HCT116 (cell line): ENCODE data around the gene STK24. TPM values are rescaled to one million over a fixed set of nuclear protein-coding genes. Genes with fewer than 3 reads are reported as not detected.

Experiments
- ATAC-seq: fragments of 200-7000 bp; cut with Tn5 transposase; 2 replicates; pipeline ENCODE4 v1.9.1; 2020; ENCODE audit warnings: mild to moderate bottlenecking, moderate library complexity
- BruUV-seq: library from RNA; stranded (reverse); fragments of 400-500 nt; replicated peaks from 2 replicates; lab custom pipeline; 2021; lab: Mats Ljungman, UMichigan
- CTCF ChIA-PET: fragments of 300-600 bp; sonication (Branson Sonifier 250); formaldehyde crosslinking; loops from one replicate; lab custom pipeline; 2021; ENCODE audit warnings: antibody characterized with exemption; lab: Charles Lee
- POLR2A ChIA-PET: fragments of 300-600, 350-600 bp; sonication (Branson Sonifier 250); formaldehyde crosslinking; loops from one replicate; lab custom pipeline; 2021; ENCODE audit warnings: antibody characterized with exemption; lab: Charles Lee
- RAD21 ChIA-PET, 2 experiments: fragments of 300-600 bp; sonication (Branson Sonifier 250); formaldehyde crosslinking; loops; one replicate each; lab custom pipeline; 2023; ENCODE audit warnings: low total read pairs in 2 of 2; ENCODE audit not compliant: uncharacterized antibody in 2 of 2, unreplicated experiment in 2 of 2, low non-redundant PET in 1 of 2; lab: Charles Lee
- DNase-seq: peaks from one replicate; pipeline ENCODE4 v3.0.0-alpha.2; 2010; ENCODE audit warnings: low read depth, low spot score
- H2AFZ ChIP-seq: fragments of 200-600 bp; shearing (Covaris generic), sonication (generic); 2 replicates; pipeline ENCODE4 v1.6.1; 2017; ENCODE audit warnings: low read depth, mixed run types, mixed read lengths, antibody characterized with exemption, low read length; ENCODE audit not compliant: poor library complexity, severe bottlenecking
- H3K27ac ChIP-seq: 2 replicates; pipeline ENCODE4 v1.5.1; 2012; ENCODE audit warnings: low read depth, low read length
- H3K27me3 ChIP-seq: fragments of 200-600 bp; sonication (generic); 2 replicates; pipeline ENCODE4 v1.6.1; 2016; ENCODE audit warnings: mixed run types, low read length, mixed read lengths; ENCODE audit not compliant: insufficient read depth
- H3K36me3 ChIP-seq, 2 experiments: fragments of 200-500 bp in 1 of 2; fragments of 200-600 bp in 1 of 2; sonication (Bioruptor generic) in 1 of 2; sonication (generic) in 1 of 2; 2 replicates each; pipeline versions ENCODE4 v1.5.1 to v1.6.1; 2014 to 2016; ENCODE audit warnings: low read length in 2 of 2, inconsistent platforms in 1 of 2, mixed read lengths in 1 of 2, mixed run types in 1 of 2; ENCODE audit not compliant: insufficient read depth in 2 of 2, control insufficient read depth in 1 of 2
- H3K4me1 ChIP-seq, 2 experiments: fragments of 200-600 bp in 1 of 2; sonication (generic) in 1 of 2; 2 replicates each; pipeline versions ENCODE4 v1.5.1 to v1.6.1; 2012 to 2017; ENCODE audit warnings: low read length in 2 of 2, inconsistent platforms in 1 of 2, mild to moderate bottlenecking in 1 of 2, mixed read lengths in 1 of 2, mixed run types in 1 of 2, moderate library complexity in 1 of 2; ENCODE audit not compliant: insufficient read depth in 2 of 2, control insufficient read depth in 1 of 2
- H3K4me2 ChIP-seq: fragments of 200-600 bp; sonication (generic); 2 replicates; pipeline ENCODE4 v1.6.1; 2017; ENCODE audit warnings: mixed run types, low read length, mixed read lengths
- H3K4me3 ChIP-seq, 2 experiments: fragments of 200-600 bp in 1 of 2; sonication (generic) in 1 of 2; replicated peaks in 1 of 2; 2 replicates each; pipeline ENCODE4 v1.5.1; 2011 to 2016; ENCODE audit warnings: low read length in 2 of 2, control low read depth in 1 of 2, low read depth in 1 of 2, mild to moderate bottlenecking in 1 of 2, mixed read lengths in 1 of 2, mixed run types in 1 of 2
- H3K79me2 ChIP-seq: fragments of 200-600 bp; sonication (generic); 2 replicates; pipeline ENCODE4 v1.6.1; 2017; ENCODE audit warnings: mild to moderate bottlenecking, mixed run types, low read length, moderate library complexity, mixed read lengths; ENCODE audit not compliant: insufficient read depth
- H3K9ac ChIP-seq: fragments of 200-600 bp; sonication (generic); 2 replicates; pipeline ENCODE4 v1.6.1; 2016; ENCODE audit warnings: low read length, mixed read lengths
- H3K9me2 ChIP-seq: fragments of 200-600 bp; sonication (generic), shearing (Covaris generic); 2 replicates; pipeline ENCODE4 v1.6.1; 2017; ENCODE audit warnings: mixed run types, mild to moderate bottlenecking, moderate library complexity; ENCODE audit not compliant: insufficient read depth
- H3K9me3 ChIP-seq, 2 experiments: fragments of 200-500 bp in 1 of 2; fragments of 200-600 bp in 1 of 2; sonication (Bioruptor generic) in 1 of 2; sonication (generic) in 1 of 2; 2 replicates each; pipeline ENCODE4 v1.6.1; 2014 to 2017; ENCODE audit warnings: low read length in 2 of 2, mixed read lengths in 2 of 2, inconsistent platforms in 1 of 2, low read depth in 1 of 2, mild to moderate bottlenecking in 1 of 2, mixed run types in 1 of 2, moderate library complexity in 1 of 2; ENCODE audit not compliant: control insufficient read depth in 1 of 2, insufficient read depth in 1 of 2
- H4K20me1 ChIP-seq: fragments of 200-600 bp; sonication (generic), shearing (Covaris generic); 2 replicates; pipeline ENCODE4 v1.6.1; 2017; ENCODE audit warnings: mixed run types, mild to moderate bottlenecking, moderate library complexity; ENCODE audit not compliant: insufficient read depth
- EGR1 ChIP-seq: IDR thresholded peaks from 2 replicates; pipeline ENCODE4 v1.6.1; 2012; ENCODE audit warnings: low read depth
- FOSL1 ChIP-seq: IDR thresholded peaks from 2 replicates; pipeline ENCODE4 v1.6.1; 2012; ENCODE audit warnings: low read depth
- POLR2AphosphoS5 ChIP-seq: IDR thresholded peaks from 2 replicates; pipeline ENCODE4 v1.6.1; 2011; ENCODE audit warnings: mild to moderate bottlenecking, low read depth, low read length, moderate library complexity
- ZNF274 ChIP-seq: fragments of 200-500 bp; sonication (Bioruptor generic); IDR thresholded peaks from 2 replicates; pipeline ENCODE4 v1.6.1; 2014; ENCODE audit warnings: mild to moderate bottlenecking, low read depth, low read length, inconsistent platforms
- intact Hi-C: fragments of 100-400 bp; cut with micrococcal nuclease; formaldehyde crosslinking; loops from 2 replicates; pipeline ENCODE4 v1.10.0; 2022
- total RNA-seq: library from RNA; stranded (reverse); gene quantifications from one replicate; pipeline ENCODE4 v1.2.1, GENCODE V29; 2021; ENCODE audit not compliant: unreplicated experiment
- TF ChIP-seq, protein P1 (sequence below): IDR thresholded peaks from 2 replicates; pipeline ENCODE4 v1.6.1; 2011; ENCODE audit warnings: mild to moderate bottlenecking, low read length, moderate library complexity; ENCODE audit not compliant: insufficient replicate concordance; ENCODE audit errors: extremely low read depth
- TF ChIP-seq, protein P2 (sequence below): IDR thresholded peaks from 2 replicates; pipeline ENCODE4 v1.6.1; 2012

Gene STK24
- total RNA-seq, 1 experiment from 2014 or later = 137 TPM

DNA sequence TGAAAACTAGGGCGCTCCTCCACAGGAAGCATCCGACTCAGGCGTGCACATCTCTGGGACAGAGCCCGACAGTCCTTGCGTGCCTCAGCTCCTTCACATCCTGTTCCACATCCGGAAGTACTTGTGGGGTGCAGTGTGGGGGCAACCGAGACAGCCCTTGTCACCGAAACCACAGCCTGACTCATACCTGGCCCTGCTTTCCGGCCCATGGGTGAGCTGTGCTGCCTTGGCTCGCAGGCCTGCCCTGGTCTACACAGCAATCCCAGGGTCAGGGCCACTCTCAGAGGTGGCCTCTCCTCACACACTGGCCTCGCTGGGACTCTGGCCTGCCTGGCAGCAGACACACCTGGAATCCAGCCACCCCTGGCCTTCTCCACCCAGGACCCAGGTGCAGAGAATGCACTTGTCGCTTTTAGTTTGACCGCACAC is 100.4 kb downstream of the STK24 start:
- Histone ChIP-seq H3K36me3 (peaks cover 5 to 34% of the 10 kb centered on the region in 2 experiments; a peak in 3 of 4 replicates), H3K4me3 (peak overlapping the region; percentile 24 to 30), H3K9me3 (no peaks in the 10 kb centered on the region), H3K9ac (peak overlapping the region; percentile 45), H3K27me3 (no peaks in the 10 kb centered on the region), H3K79me2 (peaks cover 81% of the 10 kb centered on the region), H3K9me2 (no peaks in the 10 kb centered on the region), H3K4me2 (peak overlapping the region; percentile 71), H2AFZ (no peak overlapping the region), H4K20me1 (no peaks in the 10 kb centered on the region), H3K27ac (peak overlapping the region; percentile 76), H3K4me1 (peaks cover 25 to 58% of the 10 kb centered on the region in 2 experiments)
- ChIA-PET CTCF (no interaction called here), POLR2A (interaction anchor here (0.5 to 1.8 kb wide), 3 partner anchors 8 to 94 kb away, joined by 3 to 18 read pairs (median 3); no protein-coding TSS in a partner anchor), RAD21 (no interaction called here)
- DNase-seq (peak; percentile 64), ATAC-seq (peak; percentile 92)
- TF ChIP-seq ZNF274 (no peak), POLR2AphosphoS5 (peak; percentile 77)
- TF ChIP-seq, protein P1, sequence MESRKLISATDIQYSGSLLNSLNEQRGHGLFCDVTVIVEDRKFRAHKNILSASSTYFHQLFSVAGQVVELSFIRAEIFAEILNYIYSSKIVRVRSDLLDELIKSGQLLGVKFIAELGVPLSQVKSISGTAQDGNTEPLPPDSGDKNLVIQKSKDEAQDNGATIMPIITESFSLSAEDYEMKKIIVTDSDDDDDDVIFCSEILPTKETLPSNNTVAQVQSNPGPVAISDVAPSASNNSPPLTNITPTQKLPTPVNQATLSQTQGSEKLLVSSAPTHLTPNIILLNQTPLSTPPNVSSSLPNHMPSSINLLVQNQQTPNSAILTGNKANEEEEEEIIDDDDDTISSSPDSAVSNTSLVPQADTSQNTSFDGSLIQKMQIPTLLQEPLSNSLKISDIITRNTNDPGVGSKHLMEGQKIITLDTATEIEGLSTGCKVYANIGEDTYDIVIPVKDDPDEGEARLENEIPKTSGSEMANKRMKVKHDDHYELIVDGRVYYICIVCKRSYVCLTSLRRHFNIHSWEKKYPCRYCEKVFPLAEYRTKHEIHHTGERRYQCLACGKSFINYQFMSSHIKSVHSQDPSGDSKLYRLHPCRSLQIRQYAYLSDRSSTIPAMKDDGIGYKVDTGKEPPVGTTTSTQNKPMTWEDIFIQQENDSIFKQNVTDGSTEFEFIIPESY = peak; percentile 16
- BruUV-seq = no TSS peak
- intact Hi-C loops = no loop called here

- Histone ChIP-seq H3K9me2 (no peaks in the 10 kb centered on the region), H3K79me2 (peaks cover 81% of the 10 kb centered on the region), H3K27me3 (no peaks in the 10 kb centered on the region), H3K9me3 (no peaks in the 10 kb centered on the region), H3K4me1 (peaks cover 25 to 53% of the 10 kb centered on the region in 2 experiments), H4K20me1 (no peaks in the 10 kb centered on the region), H2AFZ (no peak overlapping the region), H3K27ac (peak overlapping the region; percentile 76), H3K36me3 (peaks cover 5 to 38% of the 10 kb centered on the region in 2 experiments; a peak in 3 of 4 replicates), H3K4me2 (peak overlapping the region; percentile 71), H3K9ac (peak overlapping the region; percentile 45)
- no peak for DNase-seq
- CTCF ChIA-PET = interaction anchor here (1.0 kb wide), 1 partner anchor 9 kb away, joined by 4 read pairs; no protein-coding TSS in a partner anchor
- intact Hi-C loops = no loop called here
- RAD21 ChIA-PET = interaction anchor here in 1 of 2 experiments (1.1 kb wide), 1 partner anchor 31 kb away, joined by 3 read pairs; no protein-coding TSS in a partner anchor
- peak; percentile 25; the same call in 1 of the 2 replicates for ATAC-seq
- no TSS peak for BruUV-seq
- TF ChIP-seq EGR1 (no peak), ZNF274 (no peak), FOSL1 (no peak)
- TF ChIP-seq, protein P2, sequence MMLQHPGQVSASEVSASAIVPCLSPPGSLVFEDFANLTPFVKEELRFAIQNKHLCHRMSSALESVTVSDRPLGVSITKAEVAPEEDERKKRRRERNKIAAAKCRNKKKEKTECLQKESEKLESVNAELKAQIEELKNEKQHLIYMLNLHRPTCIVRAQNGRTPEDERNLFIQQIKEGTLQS = no peak
- TF ChIP-seq, all 23 proteins: peak for 0
- H3K4me3 ChIP-seq = peak overlapping the region; percentile 24 to 30; a peak in 3 of 4 replicates
- POLR2A ChIA-PET = interaction anchor here (0.6 to 1.8 kb wide), 2 partner anchors 8 to 95 kb away, joined by 3 to 18 read pairs; no protein-coding TSS in a partner anchor
Measured at GRCh38 chr13:98476106-98476505, 100.8 kb downstream of the STK24 start.
